ENCODE data around the gene PTPRH.

The PTPRH gene

GRCh38 chr19:55248166-55248675, 38.9 kb upstream of the PTPRH start:
- H3K4me3 ChIP-seq (ENCODE audit: low read length) = no peak overlapping the region
- no peak for TF ChIP-seq CTCF (conservative IDR thresholded peaks at IDR 0.05; ENCODE audit: low read length)
- DNase-seq (ENCODE audit: low read depth) = no peak

DNA sequence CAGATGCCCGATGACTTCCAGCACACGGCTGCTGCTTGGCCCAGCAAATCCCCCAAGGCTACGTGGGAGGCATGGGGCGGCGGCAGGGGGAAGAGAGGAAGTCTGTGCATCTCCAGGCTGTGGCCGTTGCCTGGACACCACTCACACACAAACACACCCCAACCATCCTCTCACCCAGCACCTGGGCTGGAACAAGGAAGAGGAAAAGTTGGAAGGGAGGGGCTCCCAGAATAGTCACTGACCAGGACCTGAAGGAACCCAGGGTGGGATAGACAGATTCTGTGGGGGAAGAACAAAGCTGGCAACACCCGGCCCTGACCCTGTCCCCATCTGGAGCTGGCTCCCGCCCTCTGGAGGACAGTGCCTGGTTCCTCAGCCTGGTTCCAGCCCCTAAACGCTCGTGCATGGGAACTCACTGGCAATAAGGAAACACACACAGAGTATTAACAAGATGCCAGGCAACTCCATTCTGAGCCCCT, 38.4 kb upstream of the PTPRH start:
- TF ChIP-seq CTCF (conservative IDR thresholded peaks at IDR 0.05; ENCODE audit: low read length) = no peak
- peak; percentile 52 for DNase-seq (ENCODE audit: low read depth)
- H3K4me3 ChIP-seq (ENCODE audit: low read length) = no peak overlapping the region

- no peak overlapping the region for H3K4me3 ChIP-seq (ENCODE audit: low read length)
- TF ChIP-seq CTCF (conservative IDR thresholded peaks at IDR 0.05; ENCODE audit: low read length) = no peak
- DNase-seq (ENCODE audit: low read depth) = no peak
These were observed 37.5 kb upstream of the PTPRH start for GRCh38 chr19:55246462-55247451.

- DNase-seq (ENCODE audit: low read depth) = no peak
- no peak for TF ChIP-seq CTCF (conservative IDR thresholded peaks at IDR 0.05; ENCODE audit: low read length)
- H3K4me3 ChIP-seq (ENCODE audit: low read length) = no peak overlapping the region
These were observed 36.1 kb upstream of the PTPRH start for GRCh38 chr19:55245236-55245904.

DNA sequence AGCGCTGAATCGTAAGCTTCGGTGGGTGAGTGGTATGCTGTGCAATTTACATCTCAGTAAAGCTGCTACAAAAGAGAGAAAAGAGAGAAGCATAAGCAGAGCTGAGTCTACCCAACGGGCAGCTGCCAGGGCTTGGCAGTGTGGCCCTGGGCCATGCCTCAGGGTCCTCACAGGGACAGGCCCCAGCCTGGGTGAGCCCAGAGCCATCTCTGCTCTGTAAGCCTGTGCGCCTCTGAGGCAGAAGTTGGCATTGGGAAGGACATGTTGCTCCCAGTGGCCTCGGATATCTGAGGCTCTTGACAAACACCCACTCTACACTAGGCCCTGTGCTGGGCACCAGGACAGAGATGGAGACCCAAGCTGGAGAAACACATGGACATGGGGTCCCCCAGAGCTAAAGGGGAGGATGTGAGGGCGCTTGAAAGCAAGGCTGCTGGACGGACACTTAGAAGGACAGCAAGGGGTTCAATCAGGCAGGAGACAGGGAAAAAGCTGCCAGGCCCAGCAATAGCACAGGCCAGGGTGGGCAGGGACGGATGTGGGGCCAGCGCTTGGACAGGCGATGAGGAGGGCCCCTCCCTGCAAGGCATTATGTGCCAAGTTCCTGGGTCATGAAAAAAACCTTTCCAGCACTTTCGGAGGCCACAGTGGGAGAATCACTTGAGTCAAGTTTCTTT, 34.8 kb upstream of the PTPRH start:
- H3K4me3 ChIP-seq (ENCODE audit: low read length) = no peak overlapping the region
- DNase-seq (ENCODE audit: low read depth) = no peak
- TF ChIP-seq CTCF (conservative IDR thresholded peaks at IDR 0.05; ENCODE audit: low read length) = no peak

DNA sequence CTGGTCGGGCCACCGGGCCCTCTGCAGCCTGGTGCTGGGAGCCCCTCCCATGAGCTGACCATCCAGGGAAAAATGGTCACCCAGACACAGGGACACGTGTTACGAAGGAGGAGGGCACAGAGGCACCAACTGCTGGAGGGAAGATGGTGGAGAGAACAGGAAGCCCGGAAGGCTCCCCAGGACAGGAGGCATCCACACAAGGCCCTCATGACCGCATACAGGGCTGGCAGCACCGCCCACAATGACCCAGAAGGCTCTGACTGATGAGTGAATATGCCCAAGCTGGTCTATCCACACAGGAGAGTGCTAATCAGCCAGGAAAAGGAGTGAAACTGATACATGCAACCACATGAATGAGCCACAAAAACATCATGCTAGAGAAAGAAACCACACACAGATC, 33.2 kb upstream of the PTPRH start:
- TF ChIP-seq CTCF (conservative IDR thresholded peaks at IDR 0.05; ENCODE audit: low read length) = no peak
- no peak overlapping the region for H3K4me3 ChIP-seq (ENCODE audit: low read length)
- DNase-seq (ENCODE audit: low read depth) = no peak

Measured in AG10803 (cell line).